Fibroblast of pulmonary artery (primary cell): ENCODE results near the gene APCS.

Experiments
- DNase-seq: peaks from one replicate; pipeline ENCODE4 v3.0.0-alpha.2; 2010; ENCODE audit warnings: low read depth
- H3K4me3 ChIP-seq: replicated peaks from 2 replicates; pipeline ENCODE4 v1.5.1; 2011; ENCODE audit warnings: low read depth, mild to moderate bottlenecking, control low read depth, low read length, moderate library complexity
- TF ChIP-seq, protein P1 (sequence below): IDR thresholded peaks from 2 replicates; pipeline ENCODE4 v1.5.1; 2011; ENCODE audit warnings: mild to moderate bottlenecking, control low read depth, low read length, inconsistent platforms; ENCODE audit errors: missing control alignments

The APCS gene

DNA sequence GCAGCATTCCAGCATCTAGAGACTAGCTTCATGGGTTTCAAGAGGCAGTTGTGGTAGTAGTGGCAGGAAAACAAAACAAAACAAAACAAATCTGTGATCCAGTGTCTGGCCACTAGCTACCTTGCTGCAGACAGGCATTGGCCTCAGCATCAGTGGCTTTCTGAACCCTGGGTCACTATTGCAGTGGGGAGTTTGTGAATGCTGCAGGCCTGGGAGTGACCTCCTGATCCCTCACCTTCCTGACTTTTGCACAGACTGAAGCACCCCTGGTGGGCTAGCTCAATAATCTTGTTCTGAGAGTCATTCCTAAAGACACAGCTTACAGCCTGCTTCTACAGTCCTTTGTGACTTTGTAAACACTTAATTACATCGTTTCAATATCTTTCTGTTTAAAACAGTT is 24.9 kb upstream of the APCS start:
- TF ChIP-seq, protein P1, sequence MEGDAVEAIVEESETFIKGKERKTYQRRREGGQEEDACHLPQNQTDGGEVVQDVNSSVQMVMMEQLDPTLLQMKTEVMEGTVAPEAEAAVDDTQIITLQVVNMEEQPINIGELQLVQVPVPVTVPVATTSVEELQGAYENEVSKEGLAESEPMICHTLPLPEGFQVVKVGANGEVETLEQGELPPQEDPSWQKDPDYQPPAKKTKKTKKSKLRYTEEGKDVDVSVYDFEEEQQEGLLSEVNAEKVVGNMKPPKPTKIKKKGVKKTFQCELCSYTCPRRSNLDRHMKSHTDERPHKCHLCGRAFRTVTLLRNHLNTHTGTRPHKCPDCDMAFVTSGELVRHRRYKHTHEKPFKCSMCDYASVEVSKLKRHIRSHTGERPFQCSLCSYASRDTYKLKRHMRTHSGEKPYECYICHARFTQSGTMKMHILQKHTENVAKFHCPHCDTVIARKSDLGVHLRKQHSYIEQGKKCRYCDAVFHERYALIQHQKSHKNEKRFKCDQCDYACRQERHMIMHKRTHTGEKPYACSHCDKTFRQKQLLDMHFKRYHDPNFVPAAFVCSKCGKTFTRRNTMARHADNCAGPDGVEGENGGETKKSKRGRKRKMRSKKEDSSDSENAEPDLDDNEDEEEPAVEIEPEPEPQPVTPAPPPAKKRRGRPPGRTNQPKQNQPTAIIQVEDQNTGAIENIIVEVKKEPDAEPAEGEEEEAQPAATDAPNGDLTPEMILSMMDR, result no peak
- DNase-seq, result no peak
- H3K4me3 ChIP-seq, result no peak overlapping the region

- TF ChIP-seq, protein P1, result no peak
- no peak overlapping the region for H3K4me3 ChIP-seq
- DNase-seq, result no peak
Measured at GRCh38 chr1:159577446-159577845, 10.2 kb upstream of the APCS start.

DNA sequence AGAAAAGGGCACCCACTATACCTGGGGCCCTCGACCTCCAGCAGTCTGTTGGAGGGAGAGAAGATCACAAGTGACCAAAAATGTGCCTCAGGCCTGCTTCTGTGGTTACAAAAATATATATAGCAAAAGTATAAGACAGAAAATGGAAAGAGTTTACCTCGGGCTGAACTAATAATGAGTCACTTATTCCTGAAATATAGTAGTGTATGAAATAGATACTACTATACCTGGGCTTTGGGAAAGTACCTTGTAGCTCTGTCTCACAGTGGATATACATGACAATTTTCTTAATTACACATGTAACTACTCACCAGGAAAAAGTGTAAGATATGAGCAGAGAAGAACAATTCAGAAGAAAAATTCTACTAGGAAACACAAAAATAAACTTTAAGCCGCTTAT is 7.3 kb upstream of the APCS start:
- DNase-seq, result no peak
- TF ChIP-seq, protein P1, result no peak
- H3K4me3 ChIP-seq, result no peak overlapping the region

- peak; percentile 3 for DNase-seq
- H3K4me3 ChIP-seq, result no peak overlapping the region
- TF ChIP-seq, protein P1, result no peak
Measured at GRCh38 chr1:159581422-159581821, 6.2 kb upstream of the APCS start.

DNA sequence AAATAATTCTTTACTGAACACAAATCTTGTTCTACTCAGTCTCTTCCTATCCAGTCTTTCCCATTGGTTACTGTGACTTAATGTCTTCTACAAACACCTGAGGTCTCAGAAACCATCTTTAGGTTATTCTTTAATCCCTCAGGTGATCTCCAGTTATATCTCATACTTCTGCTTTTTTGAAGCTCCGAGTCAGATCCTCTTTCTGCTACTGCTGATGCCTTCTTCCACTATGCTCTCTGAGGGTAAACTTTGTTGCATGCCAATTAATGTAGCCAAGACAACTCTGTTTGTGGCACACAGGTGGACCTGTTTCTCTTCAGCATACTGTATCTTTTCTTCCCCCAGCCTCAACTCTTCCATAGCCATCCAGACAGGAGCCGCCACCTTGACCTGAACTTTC is 3.1 kb upstream of the APCS start:
- H3K4me3 ChIP-seq, result no peak overlapping the region
- TF ChIP-seq, protein P1, result no peak
- no peak for DNase-seq

GRCh38 chr1:159591981-159592380 is 4.4 kb downstream of the APCS start:
- TF ChIP-seq, protein P1, result no peak
- H3K4me3 ChIP-seq, result no peak overlapping the region
- no peak for DNase-seq

DNA sequence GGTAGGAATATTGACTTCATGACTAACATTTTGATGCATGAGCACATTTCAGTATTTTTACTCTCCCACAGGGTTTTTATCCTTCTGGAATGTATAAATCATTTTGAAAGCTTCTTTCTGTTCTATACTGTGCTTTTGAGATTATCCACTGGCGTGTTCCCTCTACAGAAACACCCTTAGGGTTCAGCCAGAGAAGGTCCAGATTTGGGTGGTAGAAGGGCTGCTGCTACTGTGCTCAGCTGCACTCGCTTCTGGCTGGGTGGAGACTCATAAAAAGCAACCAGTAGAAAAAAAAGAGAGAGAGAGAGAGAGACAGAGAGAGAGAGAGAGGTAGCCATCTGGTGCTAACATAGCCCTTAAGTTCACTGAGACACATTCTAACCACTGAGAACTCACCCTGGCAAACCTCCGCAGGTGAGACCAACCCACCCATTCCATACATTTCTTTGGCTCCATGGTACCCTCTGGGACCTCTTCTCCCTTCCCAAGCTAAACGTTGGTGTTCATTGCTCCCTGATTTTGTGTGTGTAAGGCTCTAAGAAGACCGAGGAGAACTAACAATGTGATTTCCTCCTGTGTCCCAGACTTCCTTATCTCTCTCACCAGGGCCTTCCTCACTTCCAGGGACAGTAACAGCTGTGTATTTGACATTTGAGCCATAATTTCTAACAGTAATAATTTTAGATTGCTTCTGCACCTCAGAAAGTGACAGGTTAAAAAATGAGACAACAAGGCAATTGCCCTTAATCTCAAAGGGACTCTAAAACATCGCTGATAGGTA is 7.2 kb downstream of the APCS start:
- H3K4me3 ChIP-seq, result no peak overlapping the region
- DNase-seq, result peak; percentile 7
- TF ChIP-seq, protein P1, result no peak
